Skin of body (tissue), 2 donors: ENCODE measurements around the gene KCNQ1. TPM values are rescaled to one million over a fixed set of nuclear protein-coding genes. Genes with fewer than 3 reads are reported as not detected.

Experiments
- DNase-seq: peaks from one replicate; lab custom pipeline; 2025; lab: John Stamatoyannopoulos, UW
- total RNA-seq: library from RNA; depleted of rRNA; stranded (reverse); fragments of >200 nt; gene quantifications from one replicate; pipeline ENCODE4 v1.2.3, GENCODE V29; 2014

KCNQ1 gene
- total RNA-seq, 1 donor from 2014 or later = 1.3 TPM

DNA sequence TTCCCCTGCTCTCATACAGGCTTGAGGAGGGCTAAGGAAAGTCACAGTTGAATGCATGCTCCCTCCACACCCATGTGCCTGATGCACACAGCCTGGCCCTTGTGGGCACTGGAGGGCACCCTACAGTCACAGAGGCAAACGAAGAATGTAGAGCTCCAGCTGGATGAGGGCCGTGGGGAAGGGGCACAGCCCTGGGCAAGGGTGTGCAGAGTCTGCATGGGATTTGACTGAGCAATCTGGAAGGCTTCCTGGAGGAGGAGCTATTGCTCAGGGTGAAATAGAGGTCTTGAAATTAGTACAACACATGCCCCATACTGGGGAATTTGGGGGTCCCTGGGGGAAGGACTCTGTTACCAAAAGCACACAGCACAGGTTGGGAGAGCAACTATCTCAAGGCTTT is 64.0 kb downstream of the KCNQ1 start:
- no peak for DNase-seq

DNA sequence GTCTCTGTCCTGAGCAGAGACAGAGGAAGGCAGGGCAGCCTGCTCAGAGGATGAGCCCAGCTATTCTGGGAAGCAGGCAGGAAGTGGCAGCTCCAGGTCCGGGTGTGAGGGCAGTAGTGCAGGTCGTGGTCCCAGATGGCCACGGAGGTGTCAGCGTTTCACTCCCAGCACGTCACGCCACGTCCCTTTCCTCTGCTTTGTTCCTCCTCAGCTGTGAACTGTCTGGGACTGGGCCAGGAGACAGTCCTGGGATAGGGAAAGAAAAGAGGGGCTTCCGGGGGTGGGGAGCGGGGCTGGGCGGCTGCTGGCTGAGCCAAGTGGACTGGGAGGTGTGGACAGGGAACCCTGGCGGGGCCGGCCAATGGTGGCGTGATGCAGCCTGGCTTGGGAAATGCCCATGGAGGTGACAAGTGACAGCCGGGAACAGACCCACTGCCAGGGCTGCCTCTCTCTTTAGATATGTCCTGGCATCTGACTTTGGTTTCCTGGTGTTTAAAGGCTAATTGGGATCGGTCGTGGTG is 64.7 kb downstream of the KCNQ1 start:
- DNase-seq = no peak

DNA sequence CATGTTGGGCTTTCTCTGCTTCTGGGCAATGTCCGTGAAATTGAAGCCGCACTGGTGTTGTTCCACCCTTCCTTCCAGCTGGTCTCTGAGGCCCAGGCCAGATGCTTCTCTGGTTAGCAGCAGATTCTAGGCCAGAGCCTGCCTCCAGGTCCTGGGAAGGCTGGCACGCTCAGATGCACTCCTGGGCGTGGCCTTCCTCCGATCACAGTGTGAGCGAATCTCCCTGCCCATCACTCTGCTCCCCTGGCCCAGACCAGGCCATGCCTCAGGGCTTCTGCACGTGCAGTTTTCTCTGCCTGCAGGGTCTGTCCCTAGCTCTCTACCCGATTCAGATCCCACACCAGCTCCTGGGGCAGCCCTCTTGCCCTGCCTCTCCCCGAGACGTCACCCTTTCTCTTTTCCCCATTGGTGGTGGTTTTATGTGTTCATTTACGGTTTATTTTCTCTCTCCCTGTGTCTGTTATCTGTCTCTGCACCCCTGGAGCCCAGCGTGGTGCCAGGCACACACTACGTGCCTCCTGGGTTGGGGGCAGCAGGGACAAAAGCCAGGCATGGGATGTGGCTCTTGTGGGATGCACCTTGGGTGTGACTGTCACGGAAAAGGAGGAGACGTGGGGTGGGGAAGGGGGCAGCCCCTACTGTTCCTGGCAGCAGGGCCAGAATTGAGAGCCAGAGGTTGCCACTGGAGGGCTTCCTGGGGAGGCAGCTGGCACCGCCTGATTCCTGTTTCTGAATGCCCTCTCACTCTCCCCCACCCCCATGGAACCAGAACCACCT is 66.0 kb downstream of the KCNQ1 start:
- DNase-seq = no peak

DNA sequence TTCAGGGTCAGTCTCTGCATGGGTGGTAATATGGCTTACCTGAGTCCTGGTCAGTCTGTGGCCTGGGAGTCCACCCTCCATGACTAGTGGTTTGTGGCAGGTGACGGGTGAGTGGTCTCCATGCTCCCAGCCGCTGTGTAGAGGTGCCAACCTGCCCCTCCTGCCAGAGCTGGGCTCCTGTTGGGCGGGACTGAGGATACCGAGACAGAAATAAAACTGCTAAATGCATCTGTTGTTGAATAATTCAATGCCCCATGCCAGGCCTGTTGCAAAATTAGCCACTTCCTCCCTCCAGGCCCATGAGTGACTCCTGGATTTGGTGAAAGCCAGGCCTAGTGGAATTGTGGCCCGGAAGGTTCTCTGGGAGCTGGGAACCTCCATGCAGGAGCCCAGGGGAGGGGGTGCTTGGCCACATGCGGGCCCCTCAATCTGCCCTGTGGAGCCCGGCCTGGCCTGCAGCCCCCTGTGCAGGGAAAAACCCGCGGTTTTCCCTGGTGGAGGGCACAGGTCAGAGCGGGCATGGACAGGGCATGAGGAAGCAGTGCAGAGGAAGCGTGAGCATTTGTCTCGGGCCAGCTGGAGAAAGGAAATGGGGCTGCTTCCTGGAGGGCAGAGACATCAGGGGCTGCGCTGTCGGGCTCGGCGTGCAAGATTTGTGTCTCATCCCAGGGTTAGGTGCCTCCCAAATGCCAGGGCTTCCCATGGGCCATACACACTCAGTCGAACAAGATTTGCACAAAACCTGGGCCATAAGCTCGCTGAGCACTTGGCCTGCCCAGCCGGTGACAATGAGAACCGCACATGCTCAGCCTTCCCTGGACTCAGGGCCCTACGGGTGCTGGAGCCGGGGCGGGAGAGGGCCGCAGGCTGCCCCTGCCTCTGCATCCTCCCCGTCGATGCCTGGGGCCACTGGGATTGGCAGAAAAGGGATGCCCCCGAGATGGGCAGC is 66.9 kb downstream of the KCNQ1 start:
- DNase-seq = no peak

DNA sequence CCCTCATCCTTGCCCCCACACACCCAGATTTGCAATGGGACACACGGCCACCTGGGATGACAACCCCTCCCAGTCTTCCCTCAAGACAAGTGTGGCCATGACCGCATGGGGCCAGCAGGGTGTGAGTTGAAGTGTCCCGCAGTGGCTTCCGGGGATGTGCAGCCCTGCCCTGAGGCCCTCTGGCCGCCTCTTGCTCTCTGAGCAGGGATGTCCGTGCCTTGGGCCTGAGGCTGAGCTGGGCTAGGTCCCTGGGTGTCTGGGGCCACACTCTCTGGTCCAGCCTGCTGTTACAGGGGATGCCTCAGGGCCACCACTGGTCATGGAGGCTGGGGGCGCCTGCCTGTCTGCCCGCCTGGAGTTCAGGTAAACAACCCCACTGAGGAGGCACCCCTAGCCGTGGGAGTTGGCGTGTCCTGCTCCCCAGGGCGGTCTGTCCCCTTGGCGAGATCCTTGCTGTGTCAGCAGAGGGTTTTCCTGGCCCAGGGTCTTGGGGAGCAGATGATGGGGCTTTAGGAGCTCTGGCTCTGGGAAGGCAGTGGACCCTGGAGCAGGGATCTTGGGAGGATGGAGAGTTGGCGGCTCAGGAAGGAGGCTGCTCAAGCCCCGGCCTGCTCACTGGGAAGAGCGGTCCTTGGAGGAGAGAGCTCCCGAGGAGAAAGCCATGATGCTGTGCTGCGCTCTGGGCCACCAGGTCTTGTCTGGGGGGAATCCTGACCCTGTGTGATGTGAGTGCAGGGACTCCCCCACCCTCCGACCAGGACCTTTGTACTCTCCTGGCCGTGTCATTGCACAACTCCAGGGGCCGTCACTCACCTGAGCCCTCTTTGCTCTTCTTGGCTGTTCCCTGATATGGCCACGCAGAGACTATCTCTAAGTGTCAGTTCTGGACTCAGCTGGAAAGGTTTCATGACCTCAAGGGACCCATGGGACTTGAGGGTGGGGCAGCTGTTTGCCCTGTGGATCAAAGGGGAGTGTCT is 67.9 kb downstream of the KCNQ1 start:
- DNase-seq = no peak

DNA sequence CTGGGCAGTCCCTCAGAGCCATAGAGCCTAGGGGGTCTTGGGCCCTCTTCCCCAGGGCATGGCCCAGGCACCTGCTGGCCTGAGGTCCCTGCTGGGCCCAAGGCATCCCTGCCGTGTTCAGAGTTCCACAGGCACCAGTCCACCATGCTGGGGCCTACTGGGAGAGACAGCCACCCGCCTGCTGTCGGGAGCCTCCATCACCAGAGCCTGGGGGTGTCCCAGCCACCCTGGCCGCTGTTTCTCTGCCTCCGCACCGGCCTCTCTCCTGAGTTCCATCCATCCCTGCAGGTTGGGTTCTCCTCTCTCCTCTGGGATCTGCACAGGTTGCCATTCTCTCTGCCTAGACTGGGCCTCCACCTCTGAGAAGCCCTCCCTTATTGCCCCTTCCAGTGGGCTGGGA is 68.6 kb downstream of the KCNQ1 start:
- no peak for DNase-seq

DNA sequence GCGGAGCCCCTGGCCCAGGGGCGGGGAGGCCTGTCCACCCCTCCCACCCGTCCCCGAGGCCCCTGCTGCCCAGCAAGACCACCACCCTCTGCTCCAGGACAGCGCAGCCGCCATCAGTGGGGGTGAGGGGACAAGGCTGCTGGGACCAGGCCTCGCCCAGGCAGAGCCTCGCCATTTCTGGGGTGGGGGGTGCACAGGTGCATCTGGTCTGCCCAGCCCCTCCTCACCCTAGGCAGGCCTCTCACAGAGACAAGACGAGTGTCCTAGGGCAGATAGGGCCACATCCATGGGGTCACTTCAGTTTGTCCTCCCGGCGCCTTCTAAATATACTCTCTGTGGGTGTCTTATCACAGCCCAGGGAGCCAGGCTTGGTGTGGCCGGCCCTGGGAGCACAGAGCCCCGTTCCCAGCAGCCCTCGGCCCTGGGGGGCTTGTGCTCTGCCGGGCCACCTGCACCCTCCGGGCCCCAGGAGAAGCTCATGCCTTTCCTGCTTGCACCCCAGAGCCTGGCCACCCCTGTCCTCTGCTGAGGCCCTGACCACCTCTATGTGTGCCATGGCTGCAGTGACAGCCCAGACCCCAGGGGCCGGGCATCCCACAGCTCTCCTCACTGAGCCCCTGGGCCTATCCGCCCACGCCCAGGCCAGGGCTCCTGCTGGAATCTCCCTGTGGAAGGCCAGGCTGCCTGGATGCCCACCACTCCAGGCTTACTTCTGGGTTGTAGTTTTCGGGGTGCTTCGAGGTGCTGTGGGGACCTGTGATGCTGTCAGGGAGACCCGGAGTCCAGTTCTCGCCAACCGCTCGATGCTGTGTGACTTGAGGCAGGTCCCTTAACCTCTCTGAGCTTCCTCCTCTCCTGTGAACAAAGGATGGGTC is 70.8 kb downstream of the KCNQ1 start:
- no peak for DNase-seq

DNA sequence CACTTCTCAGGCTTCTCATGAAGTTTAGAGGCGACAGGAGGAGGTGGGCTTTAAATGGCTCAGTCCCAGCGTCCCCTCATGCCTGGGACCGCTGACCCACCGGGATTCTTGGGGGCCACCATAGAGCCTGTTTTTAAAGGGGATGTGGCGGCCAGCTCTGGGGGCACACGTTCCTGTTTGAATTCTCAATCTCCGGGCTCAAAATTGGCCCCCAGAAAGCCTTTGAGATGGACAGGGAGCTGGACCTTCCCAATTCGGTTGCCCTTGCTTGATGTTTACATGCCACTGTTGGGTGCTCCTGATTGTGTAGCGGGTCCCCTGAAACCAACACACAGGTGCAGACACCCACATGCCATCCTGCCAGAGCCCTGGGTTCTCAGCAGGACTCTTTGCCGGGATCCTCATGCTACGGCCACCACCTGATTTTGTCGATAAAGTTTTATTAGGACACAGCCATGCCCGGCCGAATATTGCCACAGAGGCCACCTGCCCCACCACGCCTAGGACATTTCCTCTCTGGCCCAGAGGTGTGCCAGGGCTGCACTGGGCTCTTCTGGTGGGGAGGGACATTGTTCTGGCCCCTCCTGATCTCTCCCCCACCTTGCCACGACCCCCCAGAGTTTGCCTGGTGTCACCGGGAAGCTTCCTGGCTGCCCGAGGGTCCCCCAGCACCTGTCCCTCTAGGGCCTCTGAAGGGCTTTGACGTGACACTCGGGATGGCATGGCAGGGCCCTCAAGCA is 71.6 kb downstream of the KCNQ1 start:
- DNase-seq = no peak

DNA sequence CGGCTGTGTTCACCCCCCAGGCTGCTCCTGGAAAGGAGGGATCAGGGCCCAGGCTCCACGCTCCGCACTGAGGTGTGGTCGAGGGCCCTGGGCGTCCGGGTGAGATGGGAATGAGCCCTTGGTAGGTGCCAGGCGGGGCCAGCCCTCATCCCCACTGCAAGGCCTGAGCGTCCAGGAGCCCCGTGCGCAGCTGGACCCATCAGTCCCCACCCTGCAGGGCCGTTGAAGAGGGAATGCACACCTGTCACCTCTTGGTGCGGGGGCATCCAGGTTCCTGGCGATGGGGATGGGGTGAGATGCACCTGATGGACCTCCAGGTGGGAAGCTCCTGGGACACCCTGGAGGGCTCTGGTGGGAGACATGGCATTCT is 72.2 kb downstream of the KCNQ1 start:
- DNase-seq = no peak

DNA sequence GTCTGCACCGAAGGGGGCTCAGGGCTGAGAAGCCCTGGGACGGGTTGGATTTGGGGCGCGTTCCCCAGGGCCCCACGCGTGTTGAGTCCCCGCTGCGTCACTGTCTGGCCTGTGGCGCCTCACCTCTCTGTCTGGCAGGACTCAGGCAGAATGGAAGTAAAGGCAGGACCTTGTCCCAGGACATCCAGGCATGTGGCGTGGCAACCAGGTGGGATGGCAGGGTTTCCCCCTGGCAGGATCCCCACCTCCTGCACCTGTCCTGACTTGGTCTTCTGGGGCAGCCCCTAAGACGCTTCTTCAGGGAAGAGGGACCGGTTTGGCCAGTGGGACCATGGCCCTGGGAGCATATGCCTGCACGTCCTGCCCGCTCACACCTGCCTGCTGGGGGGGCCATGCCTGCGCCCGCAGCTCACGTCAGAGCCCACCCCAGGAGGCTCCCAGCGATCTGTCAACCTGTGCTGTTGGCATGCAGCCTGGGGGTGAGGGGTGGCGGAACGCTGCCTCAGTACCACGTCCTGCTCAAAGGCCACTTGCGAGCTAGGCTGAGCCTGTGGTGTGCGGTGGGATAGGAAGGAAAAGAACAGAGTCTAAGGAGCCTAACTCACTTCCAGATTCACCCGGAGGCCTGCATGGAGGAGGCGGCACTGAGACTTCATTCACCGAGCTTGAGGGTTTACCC is 72.7 kb downstream of the KCNQ1 start:
- DNase-seq = no peak

DNA sequence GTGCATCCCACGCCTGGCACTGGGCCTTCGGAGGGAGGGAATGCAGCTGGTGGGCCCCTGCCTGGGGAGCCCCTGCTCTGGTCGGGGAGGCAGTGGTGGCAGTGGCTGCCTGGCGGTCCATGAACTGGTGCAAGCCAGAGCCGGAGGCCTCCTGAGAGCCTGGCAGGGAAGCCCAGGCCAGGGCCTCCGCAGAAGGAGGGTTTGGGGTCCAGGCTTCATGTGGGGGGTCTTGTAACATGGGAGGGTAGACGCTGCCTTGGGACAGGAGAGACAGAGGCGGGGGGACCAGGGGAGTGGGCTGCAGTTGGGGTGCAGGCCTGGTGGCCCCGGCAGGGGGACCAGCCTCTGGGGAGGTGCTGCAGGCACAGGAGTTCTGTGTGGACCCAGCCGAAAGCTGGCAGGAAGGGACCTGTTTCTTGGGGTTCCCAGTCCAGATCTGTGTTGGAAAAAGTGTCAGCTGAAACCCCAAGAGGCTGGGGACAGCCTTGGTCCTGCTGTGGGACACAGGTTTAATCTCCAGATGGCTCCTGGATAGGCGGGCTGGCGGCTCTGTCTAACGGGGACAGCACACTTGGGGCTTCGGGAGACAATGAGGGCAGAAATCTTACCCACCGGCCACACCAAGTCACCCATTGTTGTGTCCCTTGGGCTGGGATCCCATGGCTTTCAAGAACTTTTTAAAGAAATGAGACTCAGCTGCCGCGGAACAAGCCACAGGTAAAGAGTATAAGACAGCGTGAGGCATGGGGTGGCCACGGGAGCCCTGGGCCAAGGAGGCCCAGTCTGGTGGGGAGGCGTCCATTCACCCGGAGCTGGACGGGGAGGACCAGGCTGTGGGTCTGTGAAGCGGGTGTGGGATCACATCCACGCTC is 73.5 kb downstream of the KCNQ1 start:
- no peak for DNase-seq

DNA sequence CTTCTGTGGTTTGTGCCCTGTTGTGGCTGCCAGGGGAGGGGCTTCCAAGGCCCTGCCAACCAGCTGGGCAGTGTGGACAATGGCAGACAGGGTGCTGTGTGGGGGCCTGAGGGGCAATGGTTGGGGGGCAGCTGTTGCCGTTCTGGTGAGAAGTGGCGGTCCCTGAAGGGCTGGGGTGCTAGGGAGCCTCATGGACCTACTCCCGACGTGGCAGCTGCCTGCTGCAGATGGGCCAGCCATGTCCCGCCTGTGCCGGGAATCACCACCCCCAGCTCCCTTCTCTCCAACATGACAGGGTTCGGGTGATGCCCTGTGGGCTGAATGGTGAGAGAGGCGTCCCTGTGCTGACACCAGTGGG is 74.2 kb downstream of the KCNQ1 start:
- no peak for DNase-seq

DNA sequence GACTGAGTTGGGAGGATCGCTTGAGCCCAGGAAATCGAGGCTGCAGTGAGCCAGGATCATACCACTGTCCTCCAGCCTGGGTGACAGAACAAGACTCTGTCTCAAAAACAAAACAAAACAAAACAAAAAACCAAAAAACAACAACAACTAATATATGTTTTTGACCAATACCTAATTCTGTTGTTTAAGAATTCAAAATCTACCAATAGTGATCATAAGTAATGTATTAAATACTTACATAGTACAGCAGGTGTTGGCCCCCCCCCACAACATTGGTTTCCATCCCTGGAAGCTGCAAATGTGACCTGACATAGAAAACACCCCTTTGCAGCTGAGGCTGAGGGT is 74.7 kb downstream of the KCNQ1 start:
- no peak for DNase-seq

DNA sequence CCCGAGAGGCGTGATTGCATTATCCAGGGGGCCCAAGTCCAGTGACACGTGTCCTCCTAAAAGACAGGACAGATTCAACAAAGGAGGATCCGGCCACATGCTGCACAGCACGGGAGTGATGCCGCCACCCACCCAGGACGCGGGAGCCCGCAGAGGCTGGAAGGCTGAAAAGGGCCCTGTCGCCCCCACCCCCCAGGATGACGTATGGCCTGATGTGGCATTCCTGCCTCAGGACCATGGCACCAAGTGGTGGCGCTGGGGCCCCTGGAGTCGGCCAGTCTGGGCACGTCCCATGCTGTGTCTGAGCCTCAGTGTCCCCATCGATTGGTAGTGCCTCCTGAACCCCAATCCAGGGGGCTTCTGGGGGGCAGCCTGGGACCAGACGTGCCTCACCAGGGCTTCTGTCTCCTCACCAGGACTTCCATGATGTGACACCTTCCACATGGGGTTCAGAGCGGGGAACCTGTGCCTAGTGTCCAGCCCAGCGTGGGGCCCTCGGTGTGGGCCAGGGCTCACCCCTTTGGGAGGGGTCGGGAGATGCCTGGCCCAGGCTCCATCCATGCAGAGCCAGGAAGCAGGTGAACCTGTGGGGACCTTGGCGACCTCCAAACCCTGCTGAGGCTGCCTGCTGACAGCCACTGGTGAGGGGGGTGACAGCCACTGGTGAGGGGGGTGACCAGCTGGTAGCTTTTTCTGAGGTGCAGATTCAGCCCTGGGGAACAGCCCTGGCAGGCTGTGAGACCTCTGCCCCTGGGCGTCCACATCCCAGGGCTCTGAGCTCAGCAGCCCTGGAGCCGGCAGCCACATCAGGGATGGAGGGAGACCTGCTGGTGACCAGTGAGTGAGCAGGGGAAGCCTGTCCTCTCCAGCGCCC is 75.3 kb downstream of the KCNQ1 start:
- DNase-seq = no peak

DNA sequence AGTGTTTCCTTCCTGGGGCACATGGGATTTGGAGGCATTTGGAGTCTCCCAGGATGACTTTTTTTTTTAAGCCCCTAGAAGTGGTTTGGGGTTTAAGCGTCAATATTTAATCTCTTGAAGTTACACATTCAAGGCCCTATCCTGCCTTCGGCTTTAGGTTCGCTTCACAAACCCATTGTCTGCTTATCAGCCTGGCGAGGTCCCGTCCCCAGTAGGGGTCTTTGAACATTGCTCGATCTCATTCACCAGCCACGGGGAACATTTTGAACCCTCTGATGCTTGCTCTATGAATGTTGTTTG is 75.9 kb downstream of the KCNQ1 start:
- no peak for DNase-seq

DNA sequence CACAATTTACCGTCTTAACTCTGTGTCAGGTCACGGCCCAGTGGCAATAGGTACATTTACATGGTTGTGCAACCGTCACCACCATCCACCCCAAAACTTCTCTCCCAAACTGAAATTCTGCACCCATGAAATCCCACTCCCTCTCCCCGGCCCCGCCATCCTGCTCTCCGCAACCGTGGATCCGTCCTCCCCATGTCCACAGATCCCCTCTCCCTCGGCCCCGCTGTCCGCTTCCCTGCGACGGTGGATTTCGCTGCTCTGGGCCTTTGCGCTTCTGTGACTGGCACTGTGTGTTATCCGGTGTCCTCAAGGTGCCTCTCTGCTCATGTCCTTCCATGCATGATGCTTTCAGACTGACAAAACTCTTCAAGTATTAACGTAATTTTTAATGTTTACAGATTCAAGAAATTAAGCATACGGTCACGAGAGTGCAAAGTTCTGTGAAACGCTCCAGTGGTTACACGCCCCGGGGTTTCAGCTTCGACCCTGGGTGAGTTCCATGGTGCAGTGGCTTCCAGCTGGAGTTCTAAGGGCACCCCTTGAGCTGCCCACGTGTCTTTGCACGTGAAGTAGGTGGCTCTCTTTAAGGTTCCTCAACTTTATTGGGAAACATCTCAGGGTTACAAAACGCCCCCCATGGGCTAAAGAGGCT is 76.4 kb downstream of the KCNQ1 start:
- DNase-seq = no peak
